GM23338 (cell line): Measurements from ENCODE around the gene PCSK7. TPM values are rescaled to one million over a fixed set of nuclear protein-coding genes. Genes with fewer than 3 reads are reported as not detected.

Source experiments
- ATAC-seq: fragments of 200-7000 bp; cut with Tn5 transposase; 3 replicates; pipeline ENCODE4 v1.9.1; 2020
- DNase-seq: peaks from one replicate; pipeline ENCODE4 v3.0.0-alpha.2; 2015; ENCODE audit warnings: low spot score
- H2AFZ ChIP-seq: fragments of 200-600 bp; sonication (generic); 2 replicates; pipeline ENCODE4 v1.8.0; 2016; ENCODE audit warnings: antibody characterized with exemption, mild to moderate bottlenecking, moderate library complexity
- H3F3A ChIP-seq: fragments of 200-600 bp; sonication (generic); replicated peaks from 2 replicates; pipeline ENCODE4 v1.8.0; 2017; ENCODE audit warnings: antibody characterized with exemption, mixed run types, low read depth
- H3K27ac ChIP-seq: fragments of 200-600 bp; sonication (generic); 2 replicates; pipeline ENCODE4 v1.6.1; 2016; ENCODE audit warnings: low read depth
- H3K27me3 ChIP-seq: fragments of 200-600 bp; sonication (generic); 2 replicates; pipeline ENCODE4 v1.8.0; 2016; ENCODE audit warnings: mild to moderate bottlenecking, mixed run types, moderate library complexity; ENCODE audit not compliant: insufficient read depth
- H3K36me3 ChIP-seq: fragments of 200-600 bp; sonication (generic); 2 replicates; pipeline ENCODE4 v1.8.0; 2016; ENCODE audit warnings: mild to moderate bottlenecking; ENCODE audit not compliant: insufficient read depth
- H3K4me1 ChIP-seq: fragments of 200-600 bp; sonication (generic); 2 replicates; pipeline ENCODE4 v1.8.0; 2016; ENCODE audit warnings: mild to moderate bottlenecking, moderate library complexity; ENCODE audit not compliant: insufficient read depth
- H3K4me2 ChIP-seq: fragments of 200-600 bp; sonication (generic); 2 replicates; pipeline ENCODE4 v1.7.1; 2017; ENCODE audit warnings: mixed run types
- H3K4me3 ChIP-seq: fragments of 200-600 bp; sonication (generic); 2 replicates; pipeline ENCODE4 v1.6.1; 2016; ENCODE audit warnings: mixed run types
- H3K79me2 ChIP-seq: fragments of 200-600 bp; sonication (generic); replicated peaks from 2 replicates; pipeline ENCODE4 v1.8.0; 2017; ENCODE audit warnings: mild to moderate bottlenecking; ENCODE audit not compliant: insufficient read depth
- H3K9me2 ChIP-seq: fragments of 200-600 bp; sonication (generic); 2 replicates; pipeline ENCODE4 v1.8.0; 2017; ENCODE audit not compliant: insufficient read depth
- H4K20me1 ChIP-seq: fragments of 200-600 bp; sonication (generic); replicated peaks from 2 replicates; pipeline ENCODE4 v1.8.0; 2017; ENCODE audit warnings: mild to moderate bottlenecking; ENCODE audit not compliant: insufficient read depth
- H3K27ac Mint-ChIP-seq: 2 replicates; pipeline ENCODE4 v1.8.0; 2020; ENCODE audit warnings: inconsistent platforms, mild to moderate bottlenecking, moderate library complexity, mixed read lengths
- H3K27me3 Mint-ChIP-seq: 3 replicates; pipeline ENCODE4 v1.8.0; 2022; ENCODE audit warnings: low read depth, mild to moderate bottlenecking, moderate library complexity, mixed read lengths, inconsistent platforms; ENCODE audit not compliant: insufficient read depth, poor library complexity
- H3K36me3 Mint-ChIP-seq: 3 replicates; pipeline ENCODE4 v1.8.0; 2021; ENCODE audit warnings: low read depth, mild to moderate bottlenecking, inconsistent platforms, moderate library complexity, mixed read lengths
- H3K4me1 Mint-ChIP-seq: 3 replicates; pipeline ENCODE4 v1.8.0; 2020; ENCODE audit warnings: mild to moderate bottlenecking, inconsistent platforms, mixed read lengths
- H3K4me3 Mint-ChIP-seq: 3 replicates; pipeline ENCODE4 v1.8.0; 2021; ENCODE audit warnings: moderate library complexity, mild to moderate bottlenecking, inconsistent platforms, mixed read lengths
- H3K9me3 Mint-ChIP-seq: 3 replicates; pipeline ENCODE4 v1.8.0; 2020; ENCODE audit warnings: moderate library complexity, mild to moderate bottlenecking, inconsistent platforms, mixed read lengths
- EZH2phosphoT487 ChIP-seq: fragments of 200-600 bp; sonication (generic); IDR thresholded peaks from one replicate; pipeline ENCODE4 v1.8.1; 2018; ENCODE audit warnings: antibody characterized with exemption; ENCODE audit not compliant: unreplicated experiment
- POLR2AphosphoS5 ChIP-seq: IDR thresholded peaks from 2 replicates; pipeline ENCODE4 v1.6.1; 2016; ENCODE audit warnings: antibody characterized with exemption, low read depth
- ZNF331 ChIP-seq: fragments of 250-450 bp; sonication (Bioruptor Pico); IDR thresholded peaks from 2 replicates; pipeline ENCODE4 v1.5.0; 2020; ENCODE audit warnings: low read depth, mild to moderate bottlenecking, moderate library complexity
- polyA plus RNA-seq: library from polyadenylated mRNA; unstranded; fragments of >200 nt; fragmentation: Nextera tagmentation; extraction: Ambion mirVana; gene quantifications from 2 replicates; pipeline ENCODE4 v1.2.1, GENCODE V29; 2016
- total RNA-seq: library from RNA; depleted of rRNA; stranded (reverse); fragments of >200 nt; shearing (Covaris generic); gene quantifications from 2 replicates; pipeline ENCODE4 v1.2.3, GENCODE V29; 2014
- TF ChIP-seq, protein P1 (sequence below): fragments of 250-450 bp; sonication (Bioruptor Pico); IDR thresholded peaks from 2 replicates; pipeline ENCODE4 v1.5.0; 2020; ENCODE audit warnings: mild to moderate bottlenecking, moderate library complexity
- TF ChIP-seq, protein P2 (sequence below), 2 experiments: fragments of 200-600 bp in 1 of 2; sonication (generic) in 1 of 2; conservative IDR thresholded peaks; 2 replicates each; pipeline versions ENCODE4 v1.5.1 to v1.6.1; 2016 to 2017; ENCODE audit warnings: antibody characterized with exemption in 2 of 2, low read depth in 2 of 2, mild to moderate bottlenecking in 2 of 2, moderate library complexity in 1 of 2

The PCSK7 gene
- total and polyA plus RNA-seq, 2 experiments from 2014 or later, result 12.4 to 46.4 TPM

DNA sequence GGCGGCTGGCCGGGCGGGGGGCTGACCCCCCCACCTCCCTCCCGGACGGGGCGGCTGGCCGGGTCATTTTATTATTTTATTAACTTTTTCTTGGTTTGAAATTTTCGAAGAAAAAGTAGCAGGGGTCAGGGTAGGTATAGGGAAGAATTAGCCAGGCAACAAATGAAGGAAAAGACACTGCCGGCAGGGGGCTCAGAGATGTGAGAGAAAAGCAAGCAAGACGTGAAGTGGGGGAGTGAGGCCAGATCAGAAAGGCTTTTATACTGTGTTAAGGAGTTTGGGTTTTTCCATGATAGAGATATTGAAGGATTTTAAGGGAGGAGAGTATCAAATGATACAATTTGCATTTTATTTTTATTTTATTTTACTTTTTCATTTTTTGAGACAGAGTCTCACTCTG is 19.6 kb upstream of the PCSK7 start:
- Histone ChIP-seq H3F3A (no peaks in the 10 kb centered on the region), H3K4me3 (no peak overlapping the region), H3K4me1 (no peaks in the 10 kb centered on the region), H4K20me1 (no peaks in the 10 kb centered on the region), H3K36me3 (peaks cover 28% of the 10 kb centered on the region), H3K27ac (no peak overlapping the region), H3K4me2 (no peak overlapping the region), H2AFZ (no peak overlapping the region), H3K79me2 (no peaks in the 10 kb centered on the region), H3K27me3 (no peaks in the 10 kb centered on the region), H3K9me2 (no peaks in the 10 kb centered on the region)
- ATAC-seq (no peak), DNase-seq (no peak)
- H3K27ac Mint-ChIP-seq, result no peak overlapping the region
- H3K9me3 Mint-ChIP-seq, result no peaks in the 10 kb centered on the region; the same call in 2 of the 3 replicates
- no peak overlapping the region for H3K4me3 Mint-ChIP-seq
- H3K4me1 Mint-ChIP-seq, result no peaks in the 10 kb centered on the region
- H3K27me3 Mint-ChIP-seq, result no peaks in the 10 kb centered on the region
- peaks cover 41% of the 10 kb centered on the region for H3K36me3 Mint-ChIP-seq
- TF ChIP-seq ZNF331 (no peak), EZH2phosphoT487 (no peak), POLR2AphosphoS5 (no peak)
- TF ChIP-seq, protein P1, sequence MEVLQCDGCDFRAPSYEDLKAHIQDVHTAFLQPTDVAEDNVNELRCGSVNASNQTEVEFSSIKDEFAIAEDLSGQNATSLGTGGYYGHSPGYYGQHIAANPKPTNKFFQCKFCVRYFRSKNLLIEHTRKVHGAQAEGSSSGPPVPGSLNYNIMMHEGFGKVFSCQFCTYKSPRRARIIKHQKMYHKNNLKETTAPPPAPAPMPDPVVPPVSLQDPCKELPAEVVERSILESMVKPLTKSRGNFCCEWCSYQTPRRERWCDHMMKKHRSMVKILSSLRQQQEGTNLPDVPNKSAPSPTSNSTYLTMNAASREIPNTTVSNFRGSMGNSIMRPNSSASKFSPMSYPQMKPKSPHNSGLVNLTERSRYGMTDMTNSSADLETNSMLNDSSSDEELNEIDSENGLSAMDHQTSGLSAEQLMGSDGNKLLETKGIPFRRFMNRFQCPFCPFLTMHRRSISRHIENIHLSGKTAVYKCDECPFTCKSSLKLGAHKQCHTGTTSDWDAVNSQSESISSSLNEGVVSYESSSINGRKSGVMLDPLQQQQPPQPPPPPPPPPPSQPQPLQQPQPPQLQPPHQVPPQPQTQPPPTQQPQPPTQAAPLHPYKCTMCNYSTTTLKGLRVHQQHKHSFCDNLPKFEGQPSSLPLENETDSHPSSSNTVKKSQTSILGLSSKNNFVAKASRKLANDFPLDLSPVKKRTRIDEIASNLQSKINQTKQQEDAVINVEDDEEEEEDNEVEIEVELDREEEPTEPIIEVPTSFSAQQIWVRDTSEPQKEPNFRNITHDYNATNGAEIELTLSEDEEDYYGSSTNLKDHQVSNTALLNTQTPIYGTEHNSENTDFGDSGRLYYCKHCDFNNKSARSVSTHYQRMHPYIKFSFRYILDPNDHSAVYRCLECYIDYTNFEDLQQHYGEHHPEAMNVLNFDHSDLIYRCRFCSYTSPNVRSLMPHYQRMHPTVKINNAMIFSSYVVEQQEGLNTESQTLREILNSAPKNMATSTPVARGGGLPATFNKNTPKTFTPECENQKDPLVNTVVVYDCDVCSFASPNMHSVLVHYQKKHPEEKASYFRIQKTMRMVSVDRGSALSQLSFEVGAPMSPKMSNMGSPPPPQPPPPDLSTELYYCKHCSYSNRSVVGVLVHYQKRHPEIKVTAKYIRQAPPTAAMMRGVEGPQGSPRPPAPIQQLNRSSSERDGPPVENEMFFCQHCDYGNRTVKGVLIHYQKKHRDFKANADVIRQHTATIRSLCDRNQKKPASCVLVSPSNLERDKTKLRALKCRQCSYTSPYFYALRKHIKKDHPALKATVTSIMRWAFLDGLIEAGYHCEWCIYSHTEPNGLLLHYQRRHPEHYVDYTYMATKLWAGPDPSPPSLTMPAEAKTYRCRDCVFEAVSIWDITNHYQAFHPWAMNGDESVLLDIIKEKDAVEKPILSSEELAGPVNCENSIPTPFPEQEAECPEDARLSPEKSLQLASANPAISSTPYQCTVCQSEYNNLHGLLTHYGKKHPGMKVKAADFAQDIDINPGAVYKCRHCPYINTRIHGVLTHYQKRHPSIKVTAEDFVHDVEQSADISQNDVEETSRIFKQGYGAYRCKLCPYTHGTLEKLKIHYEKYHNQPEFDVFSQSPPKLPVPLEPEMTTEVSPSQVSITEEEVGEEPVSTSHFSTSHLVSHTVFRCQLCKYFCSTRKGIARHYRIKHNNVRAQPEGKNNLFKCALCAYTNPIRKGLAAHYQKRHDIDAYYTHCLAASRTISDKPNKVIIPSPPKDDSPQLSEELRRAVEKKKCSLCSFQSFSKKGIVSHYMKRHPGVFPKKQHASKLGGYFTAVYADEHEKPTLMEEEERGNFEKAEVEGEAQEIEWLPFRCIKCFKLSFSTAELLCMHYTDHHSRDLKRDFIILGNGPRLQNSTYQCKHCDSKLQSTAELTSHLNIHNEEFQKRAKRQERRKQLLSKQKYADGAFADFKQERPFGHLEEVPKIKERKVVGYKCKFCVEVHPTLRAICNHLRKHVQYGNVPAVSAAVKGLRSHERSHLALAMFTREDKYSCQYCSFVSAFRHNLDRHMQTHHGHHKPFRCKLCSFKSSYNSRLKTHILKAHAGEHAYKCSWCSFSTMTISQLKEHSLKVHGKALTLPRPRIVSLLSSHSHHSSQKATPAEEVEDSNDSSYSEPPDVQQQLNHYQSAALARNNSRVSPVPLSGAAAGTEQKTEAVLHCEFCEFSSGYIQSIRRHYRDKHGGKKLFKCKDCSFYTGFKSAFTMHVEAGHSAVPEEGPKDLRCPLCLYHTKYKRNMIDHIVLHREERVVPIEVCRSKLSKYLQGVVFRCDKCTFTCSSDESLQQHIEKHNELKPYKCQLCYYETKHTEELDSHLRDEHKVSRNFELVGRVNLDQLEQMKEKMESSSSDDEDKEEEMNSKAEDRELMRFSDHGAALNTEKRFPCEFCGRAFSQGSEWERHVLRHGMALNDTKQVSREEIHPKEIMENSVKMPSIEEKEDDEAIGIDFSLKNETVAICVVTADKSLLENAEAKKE (CRISPR knock-in tag), result no peak

- H3K27me3 ChIP-seq, result no peaks in the 10 kb centered on the region
- no peak for ATAC-seq
- H2AFZ ChIP-seq, result no peak overlapping the region
- no peak overlapping the region for H3K27ac ChIP-seq
- Mint-ChIP-seq H3K4me3 (no peak overlapping the region), H3K36me3 (peaks cover 55% of the 10 kb centered on the region), H3K4me1 (no peaks in the 10 kb centered on the region), H3K27me3 (no peaks in the 10 kb centered on the region), H3K9me3 (no peaks in the 10 kb centered on the region; the same call in 2 of the 3 replicates), H3K27ac (no peak overlapping the region)
- no peaks in the 10 kb centered on the region for H3K9me2 ChIP-seq
- no peak overlapping the region for H3K4me3 ChIP-seq
- H3K4me2 ChIP-seq, result no peak overlapping the region
- H4K20me1 ChIP-seq, result no peaks in the 10 kb centered on the region
- DNase-seq, result no peak
- no peaks in the 10 kb centered on the region for H3K4me1 ChIP-seq
- H3K36me3 ChIP-seq, result peaks cover 43% of the 10 kb centered on the region
- H3F3A ChIP-seq, result no peaks in the 10 kb centered on the region
- no peaks in the 10 kb centered on the region for H3K79me2 ChIP-seq
- TF ChIP-seq, protein P2, sequence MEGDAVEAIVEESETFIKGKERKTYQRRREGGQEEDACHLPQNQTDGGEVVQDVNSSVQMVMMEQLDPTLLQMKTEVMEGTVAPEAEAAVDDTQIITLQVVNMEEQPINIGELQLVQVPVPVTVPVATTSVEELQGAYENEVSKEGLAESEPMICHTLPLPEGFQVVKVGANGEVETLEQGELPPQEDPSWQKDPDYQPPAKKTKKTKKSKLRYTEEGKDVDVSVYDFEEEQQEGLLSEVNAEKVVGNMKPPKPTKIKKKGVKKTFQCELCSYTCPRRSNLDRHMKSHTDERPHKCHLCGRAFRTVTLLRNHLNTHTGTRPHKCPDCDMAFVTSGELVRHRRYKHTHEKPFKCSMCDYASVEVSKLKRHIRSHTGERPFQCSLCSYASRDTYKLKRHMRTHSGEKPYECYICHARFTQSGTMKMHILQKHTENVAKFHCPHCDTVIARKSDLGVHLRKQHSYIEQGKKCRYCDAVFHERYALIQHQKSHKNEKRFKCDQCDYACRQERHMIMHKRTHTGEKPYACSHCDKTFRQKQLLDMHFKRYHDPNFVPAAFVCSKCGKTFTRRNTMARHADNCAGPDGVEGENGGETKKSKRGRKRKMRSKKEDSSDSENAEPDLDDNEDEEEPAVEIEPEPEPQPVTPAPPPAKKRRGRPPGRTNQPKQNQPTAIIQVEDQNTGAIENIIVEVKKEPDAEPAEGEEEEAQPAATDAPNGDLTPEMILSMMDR (conservative IDR thresholded peaks at IDR 0.05; ENCODE audit: low read depth in 2 of 2), result no peak
- TF ChIP-seq, protein P1 (CRISPR knock-in tag), result no peak
Measured at GRCh38 chr11:117249571-117249970, 17.7 kb upstream of the PCSK7 start.
